K562 (cell line): ENCODE measurements around the gene TMX1. TPM values are rescaled to one million over a fixed set of nuclear protein-coding genes. Genes with fewer than 3 reads are reported as not detected.

Experiments
- ATAC-seq: fragments of 200-7000 bp; cut with Tn5 transposase; 3 replicates; pipeline ENCODE4 v1.9.1; 2020; ENCODE audit warnings: moderate library complexity
- BruUV-seq: library from RNA; stranded (reverse); fragments of 400-500 nt; replicated peaks from 2 replicates; lab custom pipeline; 2021; lab: Mats Ljungman, UMichigan
- CTCF ChIA-PET: fragments of 300-600 bp; formaldehyde crosslinking; extraction: SDS; loops from one replicate; lab custom pipeline; 2021; ENCODE audit warnings: low intra/inter-chr PET ratio; lab: Yijun Ruan, JAX
- POLR2A ChIA-PET: fragments of 300-600, 350-650 bp; sonication (Branson Sonifier 250); formaldehyde crosslinking; extraction: SDS; loops from one replicate; lab custom pipeline; 2021; ENCODE audit warnings: antibody characterized with exemption, inconsistent platforms; lab: Yijun Ruan, JAX
- DNase-seq, 4 experiments: peaks; one replicate each; pipeline versions ENCODE4 v3.0.0 to v3.0.0-alpha.2; 2011 to 2018; ENCODE audit warnings: low spot score in 3 of 4, mixed read lengths in 3 of 4; ENCODE audit errors: extremely low read depth in 1 of 4
- FAIRE-seq: peaks from 2 replicates; lab custom pipeline; 2011; peaks lifted over from hg19 to GRCh38; lab: Jason Lieb, UNC
- H2AFZ ChIP-seq: 2 replicates; pipeline ENCODE4 v1.6.0; 2011; ENCODE audit warnings: low read depth, low read length, control low read depth, inconsistent platforms
- H3K27ac ChIP-seq: fragments of 200-600 bp; 3 replicates; pipeline ENCODE4 v1.8.0; 2011; ENCODE audit warnings: low read depth, mild to moderate bottlenecking, control low read depth, inconsistent platforms, low read length, moderate library complexity, mixed read lengths; ENCODE audit errors: extremely low read depth
- H3K27me3 ChIP-seq, 2 experiments: fragments of 300-600 bp in 1 of 2; 2 replicates in 1 of 2; 3 replicates in 1 of 2; pipeline versions ENCODE4 v1.6.0 to v1.8.0; 2011; ENCODE audit warnings: inconsistent platforms in 2 of 2, low read length in 2 of 2, mild to moderate bottlenecking in 1 of 2, mixed read lengths in 1 of 2, moderate library complexity in 1 of 2; ENCODE audit not compliant: control insufficient read depth in 2 of 2, insufficient read depth in 2 of 2
- H3K36me3 ChIP-seq: fragments of 300-600 bp; 3 replicates; pipeline ENCODE4 v1.8.0; 2011; ENCODE audit warnings: mild to moderate bottlenecking, low read length, inconsistent platforms; ENCODE audit not compliant: control insufficient read depth, insufficient read depth
- H3K4me1 ChIP-seq, 2 experiments: fragments of 200-600 bp in 1 of 2; replicated peaks in 1 of 2; 2 replicates in 1 of 2; 3 replicates in 1 of 2; pipeline versions ENCODE4 v1.5.1 to v1.8.0; 2011; ENCODE audit warnings: inconsistent platforms in 2 of 2, low read length in 2 of 2, mild to moderate bottlenecking in 1 of 2, mixed read lengths in 1 of 2, moderate library complexity in 1 of 2; ENCODE audit not compliant: control insufficient read depth in 2 of 2, insufficient read depth in 2 of 2
- H3K4me2 ChIP-seq: 2 replicates; pipeline ENCODE4 v1.6.1; 2011; ENCODE audit warnings: low read length, control low read depth, inconsistent platforms, mixed read lengths; ENCODE audit not compliant: insufficient read depth
- H3K4me3 ChIP-seq: fragments of 200-600 bp; sonication (generic), shearing (Covaris generic); 2 replicates; pipeline ENCODE4 v1.5.1; 2016; ENCODE audit warnings: control low read depth, inconsistent platforms
- H3K79me2 ChIP-seq: fragments of 200-600 bp; 3 replicates; pipeline ENCODE4 v1.8.0; 2011; ENCODE audit warnings: low read length, inconsistent platforms; ENCODE audit not compliant: control insufficient read depth, insufficient read depth
- H3K9ac ChIP-seq, 2 experiments: 2 replicates each; pipeline versions ENCODE4 v1.6.0 to v1.6.1; 2011; ENCODE audit warnings: low read depth in 2 of 2, low read length in 2 of 2, control low read depth in 1 of 2, inconsistent platforms in 1 of 2, mild to moderate bottlenecking in 1 of 2, mixed read lengths in 1 of 2; ENCODE audit not compliant: insufficient read depth in 1 of 2
- H3K9me1 ChIP-seq: one replicate; pipeline ENCODE4 v1.6.0; 2011; ENCODE audit warnings: inconsistent platforms, mild to moderate bottlenecking, low read length, moderate library complexity; ENCODE audit not compliant: control insufficient read depth, insufficient read depth
- H3K9me3 ChIP-seq: replicated peaks from 2 replicates; pipeline ENCODE4 v1.5.1; 2011; ENCODE audit warnings: low read depth, low read length, inconsistent platforms; ENCODE audit not compliant: control insufficient read depth, insufficient read depth
- H4K20me1 ChIP-seq: replicated peaks from 2 replicates; pipeline ENCODE4 v1.6.1; 2011; ENCODE audit warnings: low read length, inconsistent platforms, mixed read lengths; ENCODE audit not compliant: control insufficient read depth, insufficient read depth
- ETS1 ChIP-seq: conservative IDR thresholded peaks from 2 replicates; pipeline ENCODE4 v1.6.1; 2011; ENCODE audit warnings: low read depth, mild to moderate bottlenecking, low read length; ENCODE audit not compliant: control insufficient read depth
- HDAC3 ChIP-seq: fragments of 450-650 bp; IDR thresholded peaks from 2 replicates; pipeline ENCODE4 v1.6.1; 2018; ENCODE audit warnings: borderline replicate concordance, mild to moderate bottlenecking, moderate library complexity; ENCODE audit not compliant: partially characterized antibody
- IFI16 ChIP-seq: fragments of 250-450 bp; sonication (Bioruptor Pico); IDR thresholded peaks from 2 replicates; pipeline ENCODE4 v2.1.2; 2022; ENCODE audit warnings: mild to moderate bottlenecking, inconsistent platforms
- MTA2 ChIP-seq: fragments of 450-650 bp; IDR thresholded peaks from 2 replicates; pipeline ENCODE4 v1.6.1; 2016; ENCODE audit warnings: low read depth
- NEUROD1 ChIP-seq: fragments of 150-350 bp; IDR thresholded peaks from 2 replicates; pipeline ENCODE4 v1.6.1; 2014; ENCODE audit warnings: borderline replicate concordance, low read length, low read depth; ENCODE audit not compliant: partially characterized antibody
- RAD21 ChIP-seq, 2 experiments: fragments of 250-450 bp in 1 of 2; fragments of 450-650 bp in 1 of 2; sonication (Bioruptor Pico) in 1 of 2; formaldehyde crosslinking in 1 of 2; IDR thresholded peaks in 1 of 2; conservative IDR thresholded peaks in 1 of 2; 2 replicates each; pipeline versions ENCODE4 v1.4.0 to v1.8.0; 2020 to 2022; ENCODE audit warnings: mild to moderate bottlenecking in 2 of 2, moderate library complexity in 1 of 2
- RUNX1 ChIP-seq: sonication (generic); IDR thresholded peaks from 2 replicates; pipeline ENCODE4 v1.6.1; 2016; ENCODE audit warnings: antibody characterized with exemption, low read depth
- SRSF7 ChIP-seq: fragments of 200-400 bp; formaldehyde crosslinking; optimal IDR thresholded peaks from 2 replicates; pipeline ENCODE3; 2017; ENCODE audit warnings: mild to moderate bottlenecking, low read depth, low read length
- TBP ChIP-seq: optimal IDR thresholded peaks from 2 replicates; pipeline ENCODE3; 2011; ENCODE audit warnings: low read depth, low read length, improper control_type of control experiment
- WGBS: fragments of 100-300 bp; shearing (Covaris generic); methylation state at CpG from one replicate; pipeline ENCODE4 v1.1.6; 2016; ENCODE audit warnings: low coverage, mixed read lengths; ENCODE audit not compliant: insufficient coverage; ENCODE audit errors: missing lambda C conversion rate; 5-methylcytosine and 5-hydroxymethylcytosine counted together
- in situ Hi-C: fragments of 300-500 bp; cut with MboI; formaldehyde crosslinking; loops from 4 replicates; pipeline ENCODE4 v1.15.0; 2018; ENCODE audit warnings: inconsistent platforms, mixed read lengths
- intact Hi-C: fragments of 100-400 bp; cut with micrococcal nuclease; formaldehyde crosslinking; loops from 2 replicates; pipeline ENCODE4 v1.14.2; 2022
- polyA plus RNA-seq, 8 experiments: library from polyadenylated mRNA; depleted of rRNA in 4 of 8; stranded (reverse) in 5 of 8; unstranded in 3 of 8; fragments of >200 nt; fragmentation: Nextera tagmentation in 2 of 8; fragmentation: Illumina TruSeq in 1 of 8; extraction: Ambion mirVana in 2 of 8; extraction: Trizol in 1 of 8; gene quantifications; 2 replicates each; pipeline versions ENCODE4 v1.2.1 to v1.2.3, GENCODE V29; 2011 to 2014; ENCODE audit warnings: inconsistent platforms in 1 of 8, missing spikeins in 1 of 8
- total RNA-seq, 7 experiments: library from RNA; depleted of rRNA in 6 of 7; stranded (reverse); fragments of >200 nt in 6 of 7; fragmentation: Illumina TruSeq in 2 of 7; extraction: Trizol in 2 of 7; gene quantifications; 2 replicates each; pipeline versions ENCODE4 v1.2.1 to v1.2.3, GENCODE V29; 2011 to 2021; ENCODE audit warnings: low replicate concordance in 1 of 7

TMX1 gene
- total and polyA plus RNA-seq, 9 of the 15 experiments (the other 6 are each of a cell fraction or from before 2014, with no cell fraction given), result 19.5 to 101 (median 34.7) TPM

DNA sequence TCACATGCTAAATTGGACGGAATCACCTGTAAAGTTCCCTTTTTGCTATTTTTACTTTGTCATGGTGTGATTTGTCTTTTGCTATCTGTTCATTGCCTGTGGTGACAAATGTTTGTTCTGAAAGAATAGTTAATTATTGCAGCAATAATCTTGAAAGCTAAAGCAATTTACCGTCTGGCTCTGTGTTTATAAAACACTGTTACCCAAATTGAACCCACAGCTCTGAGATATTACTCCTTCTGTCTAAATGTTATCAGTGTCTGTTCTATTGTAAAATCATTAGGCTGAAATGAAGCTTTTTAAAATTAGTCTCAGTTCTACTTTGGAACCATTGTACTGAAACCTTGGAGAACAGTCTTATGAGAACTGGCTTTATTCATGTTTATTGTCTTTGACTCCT, 42.5 kb downstream of the TMX1 start:
- FAIRE-seq (no peak), DNase-seq (no peak), ATAC-seq (no peak)
- Histone ChIP-seq H3K27me3 (no peaks in the 10 kb centered on the region), H3K9me1 (no peaks in the 10 kb centered on the region), H3K9me3 (no peaks in the 10 kb centered on the region), H3K27ac (no peak overlapping the region), H2AFZ (no peak overlapping the region), H3K4me1 (no peaks in the 10 kb centered on the region), H3K4me2 (no peak overlapping the region), H4K20me1 (no peaks in the 10 kb centered on the region), H3K4me3 (no peak overlapping the region), H3K36me3 (no peaks in the 10 kb centered on the region), H3K9ac (no peak overlapping the region), H3K79me2 (no peaks in the 10 kb centered on the region)
- BruUV-seq, result no TSS peak
- POLR2A ChIA-PET, result no interaction called here
- CTCF ChIA-PET, result interaction anchor here (0.6 to 1.7 kb wide), 3 partner anchors 498 to 988 kb away, joined by 3 to 10 read pairs (median 3); no protein-coding TSS in a partner anchor
- in situ Hi-C loops, result loop anchor here (5.0 kb wide), 1 partner anchor 495 kb away; no protein-coding TSS in a partner anchor
- 69% methylated on average over 2 of the region's 2 CpGs for WGBS
- TF ChIP-seq IFI16, result no peak
- TF ChIP-seq SRSF7, result no peak
- TF ChIP-seq MTA2, result no peak
- TF ChIP-seq RUNX1, result no peak
- TF ChIP-seq HDAC3, result no peak
- intact Hi-C loops, result no loop called here

DNA sequence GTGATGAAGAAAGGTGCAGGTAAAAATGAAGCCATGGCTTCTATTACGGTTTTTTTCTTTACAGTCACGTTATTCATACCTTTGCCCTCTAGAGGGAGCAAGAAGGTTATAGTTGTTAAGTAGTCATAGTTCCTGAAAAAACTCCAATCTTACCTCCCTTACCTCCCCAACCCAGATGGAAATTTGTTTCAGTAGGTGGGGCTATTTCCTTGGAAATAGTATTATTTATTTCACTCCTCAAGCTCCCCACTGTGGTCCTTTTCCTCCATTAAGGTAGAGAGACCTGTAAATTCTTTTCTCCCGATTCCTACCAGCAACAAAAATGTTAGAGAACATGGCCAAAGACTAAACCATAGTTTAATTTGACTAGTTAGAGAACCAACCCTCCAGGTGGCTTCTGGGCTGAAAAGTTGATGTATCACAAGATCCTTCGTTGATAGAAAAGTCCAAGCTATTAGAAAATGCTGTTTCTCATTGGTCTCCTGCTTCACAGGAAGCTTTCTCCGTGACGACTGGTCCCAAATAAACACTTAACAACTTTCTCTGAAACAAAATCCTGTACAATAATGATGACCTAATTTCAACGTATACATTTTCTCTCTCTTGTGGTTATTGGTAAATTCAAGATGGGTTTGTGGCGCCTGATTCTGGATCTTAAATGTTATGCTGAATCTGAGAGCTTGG, 43.5 kb downstream of the TMX1 start:
- WGBS, result 60% methylated on average over 8 of the region's 8 CpGs
- no peak for FAIRE-seq
- H3K4me1 ChIP-seq, result no peaks in the 10 kb centered on the region
- BruUV-seq, result no TSS peak
- H3K27me3 ChIP-seq, result no peaks in the 10 kb centered on the region
- intact Hi-C loops (loop anchor here (1.0 kb wide), 1 partner anchor 493 kb away; no protein-coding TSS in a partner anchor), in situ Hi-C loops (loop anchor here (5.0 kb wide), 1 partner anchor 494 kb away; no protein-coding TSS in a partner anchor)
- no peak overlapping the region for H3K4me2 ChIP-seq
- H4K20me1 ChIP-seq, result no peaks in the 10 kb centered on the region
- no peaks in the 10 kb centered on the region for H3K79me2 ChIP-seq
- peak; percentile 40 to 62 (median 50) for DNase-seq
- ATAC-seq, result peak; percentile 69
- POLR2A ChIA-PET, result no interaction called here
- H3K36me3 ChIP-seq, result no peaks in the 10 kb centered on the region
- no peaks in the 10 kb centered on the region for H3K9me3 ChIP-seq
- H3K9me1 ChIP-seq, result no peaks in the 10 kb centered on the region
- no peak overlapping the region for H3K27ac ChIP-seq
- H3K9ac ChIP-seq, result no peak overlapping the region
- H3K4me3 ChIP-seq, result no peak overlapping the region
- no peak overlapping the region for H2AFZ ChIP-seq
- CTCF ChIA-PET, result interaction anchor here (0.6 to 1.7 kb wide), 4 partner anchors 493 to 712 kb away, joined by 3 to 10 read pairs (median 4); no protein-coding TSS in a partner anchor
- TF ChIP-seq ETS1 (no peak), RAD21 (CRISPR knock-in tag; conservative IDR thresholded peaks at IDR 0.05 in 1 of 2, IDR thresholded peaks at IDR 0.05 in 1 of 2) (peak; percentile 33 to 55; a peak in 3 of 4 replicates), NEUROD1 (no peak), TBP (no peak)
